Measurements from ENCODE around the gene SCAMP5. TPM values are rescaled to one million over a fixed set of nuclear protein-coding genes. Genes with fewer than 3 reads are reported as not detected.

SCAMP5 gene
- total RNA-seq, 1 donor from 2014 or later: 132 TPM

GRCh38 chr15:74982183-74982582 is 13.2 kb upstream of the SCAMP5 start:
- H3K9me3 Mint-ChIP-seq (ENCODE audit: unreplicated experiment): no peaks in the 10 kb centered on the region

DNA sequence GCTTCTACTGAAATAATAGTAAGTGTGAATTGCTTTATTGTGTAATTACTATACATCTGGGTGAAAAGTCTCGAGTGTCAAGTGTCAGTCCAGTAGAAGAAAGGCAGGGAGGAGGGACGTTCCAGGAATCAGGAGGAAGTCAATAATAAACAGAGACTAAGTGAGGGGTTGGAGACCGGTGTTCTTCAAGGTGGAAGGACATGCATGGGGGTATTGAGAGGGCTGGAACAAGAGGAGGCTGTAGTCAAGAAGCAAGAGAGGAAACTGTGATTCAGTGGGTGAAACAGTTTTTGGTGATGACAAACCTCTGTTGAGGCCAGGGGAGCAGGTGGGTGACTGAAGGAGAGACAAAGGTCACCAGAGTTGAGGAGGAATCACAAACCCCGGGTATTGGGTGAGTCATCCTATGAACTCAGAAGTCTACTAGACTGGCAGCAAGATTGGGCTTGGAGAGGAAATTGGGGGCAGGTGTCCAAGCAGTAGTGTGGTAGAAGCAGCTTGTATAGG is 11.6 kb upstream of the SCAMP5 start:
- Mint-ChIP-seq H3K4me3 (ENCODE audit: unreplicated experiment) (no peak overlapping the region), H3K9me3 (ENCODE audit: unreplicated experiment) (no peaks in the 10 kb centered on the region), H3K36me3 (ENCODE audit: low read depth, unreplicated experiment) (no peaks in the 10 kb centered on the region), H3K27me3 (ENCODE audit: unreplicated experiment) (peaks cover 2% of the 10 kb centered on the region), H3K4me1 (ENCODE audit: unreplicated experiment) (peaks cover 33% of the 10 kb centered on the region), H3K27ac (ENCODE audit: unreplicated experiment) (peak overlapping the region; percentile 25)
- no peak for DNase-seq (ENCODE audit: low spot score)
- TF ChIP-seq, protein P1, sequence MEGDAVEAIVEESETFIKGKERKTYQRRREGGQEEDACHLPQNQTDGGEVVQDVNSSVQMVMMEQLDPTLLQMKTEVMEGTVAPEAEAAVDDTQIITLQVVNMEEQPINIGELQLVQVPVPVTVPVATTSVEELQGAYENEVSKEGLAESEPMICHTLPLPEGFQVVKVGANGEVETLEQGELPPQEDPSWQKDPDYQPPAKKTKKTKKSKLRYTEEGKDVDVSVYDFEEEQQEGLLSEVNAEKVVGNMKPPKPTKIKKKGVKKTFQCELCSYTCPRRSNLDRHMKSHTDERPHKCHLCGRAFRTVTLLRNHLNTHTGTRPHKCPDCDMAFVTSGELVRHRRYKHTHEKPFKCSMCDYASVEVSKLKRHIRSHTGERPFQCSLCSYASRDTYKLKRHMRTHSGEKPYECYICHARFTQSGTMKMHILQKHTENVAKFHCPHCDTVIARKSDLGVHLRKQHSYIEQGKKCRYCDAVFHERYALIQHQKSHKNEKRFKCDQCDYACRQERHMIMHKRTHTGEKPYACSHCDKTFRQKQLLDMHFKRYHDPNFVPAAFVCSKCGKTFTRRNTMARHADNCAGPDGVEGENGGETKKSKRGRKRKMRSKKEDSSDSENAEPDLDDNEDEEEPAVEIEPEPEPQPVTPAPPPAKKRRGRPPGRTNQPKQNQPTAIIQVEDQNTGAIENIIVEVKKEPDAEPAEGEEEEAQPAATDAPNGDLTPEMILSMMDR (IDR thresholded peaks at IDR 0.05; ENCODE audit: unreplicated experiment): no peak

More at GRCh38 chr15:74982183-74982582, 13.2 kb upstream of the SCAMP5 start:
- H3K27me3 Mint-ChIP-seq (ENCODE audit: unreplicated experiment): peaks cover 2% of the 10 kb centered on the region
- no peaks in the 10 kb centered on the region for H3K36me3 Mint-ChIP-seq (ENCODE audit: low read depth, unreplicated experiment)
- no peak overlapping the region for H3K4me3 Mint-ChIP-seq (ENCODE audit: unreplicated experiment)
- peaks cover 34% of the 10 kb centered on the region for H3K4me1 Mint-ChIP-seq (ENCODE audit: unreplicated experiment)
- no peak overlapping the region for H3K27ac Mint-ChIP-seq (ENCODE audit: unreplicated experiment)
- TF ChIP-seq, protein P1 (IDR thresholded peaks at IDR 0.05; ENCODE audit: unreplicated experiment): no peak
- no peak for DNase-seq (ENCODE audit: low spot score)

GRCh38 chr15:74988007-74988800 is 7.2 kb upstream of the SCAMP5 start:
- TF ChIP-seq, protein P1 (IDR thresholded peaks at IDR 0.05; ENCODE audit: unreplicated experiment): no peak
- peaks cover 2% of the 10 kb centered on the region for H3K27me3 Mint-ChIP-seq (ENCODE audit: unreplicated experiment)
- peaks cover 20% of the 10 kb centered on the region for H3K4me1 Mint-ChIP-seq (ENCODE audit: unreplicated experiment)
- no peaks in the 10 kb centered on the region for H3K9me3 Mint-ChIP-seq (ENCODE audit: unreplicated experiment)
- peak; percentile 68 for DNase-seq (ENCODE audit: low spot score)
- no peak overlapping the region for H3K27ac Mint-ChIP-seq (ENCODE audit: unreplicated experiment)
- no peak overlapping the region for H3K4me3 Mint-ChIP-seq (ENCODE audit: unreplicated experiment)
- H3K36me3 Mint-ChIP-seq (ENCODE audit: low read depth, unreplicated experiment): no peaks in the 10 kb centered on the region

DNA sequence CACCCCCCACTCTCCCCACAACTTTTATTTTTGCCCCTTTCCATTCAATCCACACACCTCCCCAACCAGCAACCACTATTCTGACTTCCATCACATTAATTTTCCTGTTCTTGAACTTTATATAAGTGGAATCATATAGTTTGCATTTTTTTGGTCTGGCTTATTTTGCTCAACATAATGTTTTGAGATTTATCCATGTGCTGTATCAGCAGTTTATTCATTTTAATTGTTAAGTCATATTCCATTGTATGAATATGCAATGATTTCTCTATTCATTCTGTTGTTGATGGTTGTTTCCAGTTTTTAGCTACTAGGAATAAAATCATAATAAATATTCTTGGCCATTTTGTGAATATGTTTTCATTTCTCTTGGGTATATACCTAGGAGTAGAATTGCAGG is 5.8 kb upstream of the SCAMP5 start:
- TF ChIP-seq, protein P1 (IDR thresholded peaks at IDR 0.05; ENCODE audit: unreplicated experiment): no peak
- no peaks in the 10 kb centered on the region for H3K36me3 Mint-ChIP-seq (ENCODE audit: low read depth, unreplicated experiment)
- no peak for DNase-seq (ENCODE audit: low spot score)
- H3K9me3 Mint-ChIP-seq (ENCODE audit: unreplicated experiment): no peaks in the 10 kb centered on the region
- peaks cover 12% of the 10 kb centered on the region for H3K4me1 Mint-ChIP-seq (ENCODE audit: unreplicated experiment)
- H3K27me3 Mint-ChIP-seq (ENCODE audit: unreplicated experiment): peaks cover 2% of the 10 kb centered on the region
- H3K27ac Mint-ChIP-seq (ENCODE audit: unreplicated experiment): no peak overlapping the region
- no peak overlapping the region for H3K4me3 Mint-ChIP-seq (ENCODE audit: unreplicated experiment)

DNA sequence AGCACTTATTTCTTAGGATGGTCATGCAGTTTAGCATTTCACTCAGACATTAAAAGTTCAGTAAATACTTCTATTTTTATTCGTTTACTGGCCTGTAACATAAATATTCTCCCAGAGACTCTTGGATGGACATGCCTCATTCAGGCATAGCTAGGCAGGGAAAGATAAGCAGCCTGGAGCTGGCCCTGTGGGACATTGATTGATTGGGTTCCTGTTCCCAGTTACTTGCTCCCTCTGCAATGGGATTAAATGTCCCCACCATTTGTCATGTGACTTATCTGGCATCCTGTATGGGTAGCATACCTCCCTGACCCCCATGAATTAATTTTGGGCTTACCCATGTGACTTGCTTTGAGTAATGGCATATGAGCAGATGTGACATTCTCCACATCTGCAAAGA is 2.7 kb upstream of the SCAMP5 start:
- Mint-ChIP-seq H3K4me1 (ENCODE audit: unreplicated experiment) (peaks cover 21% of the 10 kb centered on the region), H3K4me3 (ENCODE audit: unreplicated experiment) (no peak overlapping the region), H3K27ac (ENCODE audit: unreplicated experiment) (no peak overlapping the region), H3K9me3 (ENCODE audit: unreplicated experiment) (no peaks in the 10 kb centered on the region), H3K36me3 (ENCODE audit: low read depth, unreplicated experiment) (peaks cover 9% of the 10 kb centered on the region), H3K27me3 (ENCODE audit: unreplicated experiment) (peaks cover 13% of the 10 kb centered on the region)
- TF ChIP-seq, protein P1 (IDR thresholded peaks at IDR 0.05; ENCODE audit: unreplicated experiment): no peak
- DNase-seq (ENCODE audit: low spot score): no peak

Data from endothelial cell (in vitro differentiated cells).